GM13977 (cell line): ENCODE results near the gene HCRTR1.

ENCODE experiments used
- DNase-seq: peaks from one replicate; pipeline ENCODE4 v3.0.0; 2012; ENCODE audit warnings: low spot score
- CTCF ChIP-seq: IDR thresholded peaks from 2 replicates; pipeline ENCODE4 v1.5.1; 2012; ENCODE audit warnings: mild to moderate bottlenecking, control low read depth; ENCODE audit not compliant: insufficient read depth; ENCODE audit errors: extremely low read depth, missing control alignments
- in situ Hi-C: fragments of 300-500 bp; cut with MboI; formaldehyde crosslinking; loops from one replicate; pipeline ENCODE4 v1.12.0; 2022; ENCODE audit warnings: low sequenced_read_pairs, low pct_unique_long_range_greater_than_20kb, mixed read lengths, inconsistent platforms; ENCODE audit not compliant: unreplicated experiment

Gene HCRTR1

DNA sequence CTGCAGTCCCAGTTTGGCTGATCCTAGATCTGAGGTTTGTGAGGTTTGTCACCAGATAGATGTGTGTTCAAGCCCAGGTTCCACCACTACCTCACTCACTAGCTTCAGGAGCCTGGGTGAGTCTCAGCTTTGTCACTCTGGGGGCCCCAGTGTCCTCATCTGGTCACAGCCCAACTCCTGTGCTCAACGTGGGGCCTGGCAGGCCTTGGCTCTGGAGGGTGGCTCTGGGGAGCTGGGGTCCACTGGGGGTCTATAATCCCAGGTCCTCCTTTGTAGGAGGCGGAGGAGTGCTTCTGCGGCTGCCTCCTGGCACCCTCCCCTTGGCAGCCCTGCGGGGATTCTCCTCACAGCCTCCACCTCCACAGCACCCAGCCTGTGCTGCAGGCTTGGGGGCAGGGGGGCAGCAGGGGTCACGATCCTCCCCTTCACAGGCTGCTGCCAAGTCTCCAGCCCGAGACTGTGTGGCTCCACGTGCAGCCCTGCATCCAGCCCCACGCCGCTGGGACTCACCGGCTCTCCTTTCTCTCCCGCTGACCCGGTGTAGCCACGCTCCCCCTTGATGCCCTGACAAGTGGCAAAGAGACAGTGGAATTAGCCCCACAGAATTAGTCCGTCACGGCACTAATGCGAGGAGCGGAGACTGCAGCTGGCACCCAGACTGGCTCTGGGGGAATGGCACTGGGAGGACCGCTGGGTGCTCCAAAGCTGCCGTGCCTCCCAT is 49.7 kb downstream of the HCRTR1 start:
- in situ Hi-C loops: loop anchor here (10.0 to 25.0 kb wide), 5 partner anchors 48 to 745 kb away; partner anchors contain the start of gene TMEM39B
- no peak for DNase-seq
- TF ChIP-seq CTCF: no peak

- TF ChIP-seq CTCF: no peak
- no peak for DNase-seq
- in situ Hi-C loops: loop anchor here (10.0 to 25.0 kb wide), 5 partner anchors 46 to 744 kb away; partner anchors contain the start of gene TMEM39B
Observed at GRCh38 chr1:31668303-31668883, 50.9 kb downstream of the HCRTR1 start.

GRCh38 chr1:31669433-31669785 is 51.9 kb downstream of the HCRTR1 start:
- no peak for TF ChIP-seq CTCF
- DNase-seq: no peak
- in situ Hi-C loops: loop anchor here (10.0 to 25.0 kb wide), 5 partner anchors 45 to 743 kb away; partner anchors contain the start of gene TMEM39B

- in situ Hi-C loops: loop anchor here (10.0 to 25.0 kb wide), 5 partner anchors 45 to 742 kb away; partner anchors contain the start of gene TMEM39B
- peak; percentile 18 for TF ChIP-seq CTCF
- DNase-seq: no peak
Observed at GRCh38 chr1:31669786-31670592, 52.5 kb downstream of the HCRTR1 start.

DNA sequence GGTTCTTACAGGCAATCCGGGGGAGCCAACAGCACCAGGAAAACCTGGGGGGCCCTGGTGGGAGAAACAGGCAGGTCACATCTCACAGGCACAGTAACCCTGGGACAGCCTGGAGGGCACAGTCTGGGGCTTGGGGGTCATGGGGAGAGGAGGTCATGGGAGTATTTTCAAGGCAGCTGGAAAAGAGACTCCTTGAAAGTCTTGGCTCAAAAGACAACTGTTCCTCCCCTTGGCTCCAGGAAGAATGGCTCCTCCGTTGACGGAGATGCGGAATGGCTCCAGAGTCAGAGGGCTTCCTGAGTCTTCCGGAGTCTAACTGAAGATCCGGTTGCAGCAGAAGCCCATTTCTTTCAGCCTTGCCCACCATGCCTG is 53.1 kb downstream of the HCRTR1 start:
- in situ Hi-C loops: loop anchor here (25.0 kb wide), 3 partner anchors 292 to 742 kb away; partner anchors contain the start of gene TMEM39B
- DNase-seq: no peak
- no peak for TF ChIP-seq CTCF

- DNase-seq: no peak
- in situ Hi-C loops: loop anchor here (25.0 kb wide), 3 partner anchors 291 to 741 kb away; partner anchors contain the start of gene TMEM39B
- TF ChIP-seq CTCF: no peak
Observed at GRCh38 chr1:31671147-31671546, 53.7 kb downstream of the HCRTR1 start.
